ENCODE results near the gene EDIL3.

EDIL3 gene

DNA sequence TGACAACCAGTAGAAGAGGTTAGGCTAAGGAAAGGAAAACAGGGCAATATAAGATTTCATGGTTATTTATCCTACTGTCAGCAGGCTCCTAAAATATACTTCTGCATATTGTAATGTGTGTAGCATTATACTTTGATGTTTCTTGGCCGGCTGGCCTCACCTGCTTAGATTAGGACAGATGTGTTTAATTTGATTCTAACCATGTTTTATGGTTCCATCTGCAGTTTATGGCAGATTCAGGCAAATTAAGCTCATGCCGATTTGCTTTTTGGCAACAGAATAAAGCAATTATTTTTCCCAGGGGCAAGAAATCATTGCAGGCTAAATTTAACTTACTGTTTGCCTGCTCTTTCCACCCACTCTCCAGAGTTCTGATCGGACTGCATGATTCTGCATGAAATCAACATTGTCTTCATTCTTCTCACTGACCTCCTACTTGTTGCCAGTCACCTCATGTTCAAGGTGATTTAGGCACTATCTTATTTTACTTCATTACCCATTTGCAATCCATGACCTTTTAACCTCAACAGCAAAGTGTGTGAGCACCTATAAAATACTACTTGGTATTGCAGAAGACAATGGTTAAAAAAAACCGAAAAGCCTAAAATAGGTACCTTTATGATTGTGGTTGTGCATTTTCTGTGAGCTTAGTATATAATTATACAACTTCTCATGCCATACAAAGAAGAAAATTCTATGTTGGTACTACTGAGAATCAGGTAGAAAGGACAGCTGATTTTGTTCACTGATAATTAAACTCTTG is 125.2 kb downstream of the EDIL3 start:
- no peak overlapping the region for H3K4ac ChIP-seq (ENCODE audit: low read length)
- no peaks in the 10 kb centered on the region for H3K36me3 ChIP-seq (replicated peaks in 1 of 2; ENCODE audit: control insufficient read depth in 2 of 2, insufficient read depth in 2 of 2, low read length in 2 of 2)
- H2BK120ac ChIP-seq (ENCODE audit: low read depth, low read length) = no peak overlapping the region
- H3K23ac ChIP-seq (ENCODE audit: low read depth, low read length, poor library complexity) = no peak overlapping the region
- H3K9ac ChIP-seq (ENCODE audit: low read depth, low read length, poor library complexity) = no peak overlapping the region
- no peak overlapping the region for H3K4me3 ChIP-seq (ENCODE audit: low read length in 2 of 2)
- H3K4me1 ChIP-seq (ENCODE audit: control insufficient read depth in 2 of 2, insufficient read depth in 1 of 2, low read depth in 1 of 2, low read length in 2 of 2) = no peaks in the 10 kb centered on the region
- H4K91ac ChIP-seq (ENCODE audit: low read depth, low read length, poor library complexity) = no peak overlapping the region
- H4K8ac ChIP-seq (ENCODE audit: low read depth, low read length) = no peak overlapping the region
- no peak overlapping the region for H2BK15ac ChIP-seq (ENCODE audit: low read length)
- no peaks in the 10 kb centered on the region for H3K27me3 ChIP-seq (ENCODE audit: control insufficient read depth in 3 of 3, insufficient read depth in 3 of 3, low read depth in 1 of 3, low read length in 3 of 3)
- H2BK5ac ChIP-seq (ENCODE audit: low read length) = no peak overlapping the region
- H3K4me2 ChIP-seq (ENCODE audit: insufficient read depth, low read length, poor library complexity, severe bottlenecking) = no peak overlapping the region
- no peak overlapping the region for H3K27ac ChIP-seq (replicated peaks; ENCODE audit: low read length)
- no peak overlapping the region for H2AK5ac ChIP-seq (ENCODE audit: low read depth, low read length)
- no peak overlapping the region for H2BK12ac ChIP-seq (ENCODE audit: low read length)
- no peak overlapping the region for H3K18ac ChIP-seq (ENCODE audit: low read length)
- no peaks in the 10 kb centered on the region for H3K79me1 ChIP-seq (ENCODE audit: low read depth, low read length)
- no peak overlapping the region for H2AFZ ChIP-seq (ENCODE audit: low read length)
- WGBS, 2 donors (ENCODE audit: extremely low coverage in 2 of 2, insufficient read length in 2 of 2, insufficient replicate concordance in 1 of 2) = no CpG with 5 or more reads among the region's 4 CpGs
- no peaks in the 10 kb centered on the region for H3K9me3 ChIP-seq (replicated peaks in 1 of 2; ENCODE audit: control insufficient read depth in 2 of 2, insufficient read depth in 1 of 2, low read depth in 1 of 2, low read length in 2 of 2)
- no peak for DNase-seq (ENCODE audit: low spot score)
- H3K14ac ChIP-seq (ENCODE audit: low read length) = no peak overlapping the region

DNA sequence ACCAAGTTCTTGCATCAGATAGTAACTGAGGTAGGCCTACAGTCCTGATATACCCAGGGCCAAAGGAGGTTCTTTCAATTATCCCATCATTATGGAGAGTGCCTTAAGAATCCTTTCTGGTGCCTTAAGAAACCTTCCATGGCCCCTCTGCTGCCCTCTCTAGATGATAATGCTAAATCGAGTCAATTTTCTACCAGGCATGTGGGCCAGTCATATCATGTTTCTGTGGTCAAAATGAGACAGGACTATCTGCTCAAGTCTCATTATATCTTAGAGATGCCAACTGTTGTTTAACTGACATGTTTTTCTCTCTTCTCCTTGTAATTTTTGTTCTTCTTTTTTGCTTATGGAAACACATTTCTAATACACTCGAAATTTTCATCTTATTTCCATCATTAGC is 127.6 kb downstream of the EDIL3 start:
- H2BK120ac ChIP-seq (ENCODE audit: low read depth, low read length) = no peak overlapping the region
- H4K91ac ChIP-seq (ENCODE audit: low read depth, low read length, poor library complexity) = no peak overlapping the region
- no peak overlapping the region for H2AFZ ChIP-seq (ENCODE audit: low read length)
- H3K9me3 ChIP-seq (replicated peaks in 1 of 2; ENCODE audit: control insufficient read depth in 2 of 2, insufficient read depth in 1 of 2, low read depth in 1 of 2, low read length in 2 of 2) = no peaks in the 10 kb centered on the region
- H3K4me1 ChIP-seq (ENCODE audit: control insufficient read depth in 2 of 2, insufficient read depth in 1 of 2, low read depth in 1 of 2, low read length in 2 of 2) = no peaks in the 10 kb centered on the region
- 100% methylated on average over 1 of the region's 2 CpGs; no CpG with 5 or more reads in 1 of the 2 donors for WGBS, 2 donors (ENCODE audit: extremely low coverage in 2 of 2, insufficient read length in 2 of 2, insufficient replicate concordance in 1 of 2)
- H2BK15ac ChIP-seq (ENCODE audit: low read length) = no peak overlapping the region
- H3K27me3 ChIP-seq (ENCODE audit: control insufficient read depth in 3 of 3, insufficient read depth in 3 of 3, low read depth in 1 of 3, low read length in 3 of 3) = no peaks in the 10 kb centered on the region
- no peak overlapping the region for H3K14ac ChIP-seq (ENCODE audit: low read length)
- H3K27ac ChIP-seq (replicated peaks; ENCODE audit: low read length) = no peak overlapping the region
- H3K4ac ChIP-seq (ENCODE audit: low read length) = no peak overlapping the region
- no peak for DNase-seq (ENCODE audit: low spot score)
- H3K4me2 ChIP-seq (ENCODE audit: insufficient read depth, low read length, poor library complexity, severe bottlenecking) = no peak overlapping the region
- no peak overlapping the region for H3K18ac ChIP-seq (ENCODE audit: low read length)
- no peak overlapping the region for H3K23ac ChIP-seq (ENCODE audit: low read depth, low read length, poor library complexity)
- H2BK5ac ChIP-seq (ENCODE audit: low read length) = no peak overlapping the region
- no peak overlapping the region for H2BK12ac ChIP-seq (ENCODE audit: low read length)
- no peak overlapping the region for H4K8ac ChIP-seq (ENCODE audit: low read depth, low read length)
- no peaks in the 10 kb centered on the region for H3K36me3 ChIP-seq (replicated peaks in 1 of 2; ENCODE audit: control insufficient read depth in 2 of 2, insufficient read depth in 2 of 2, low read length in 2 of 2)
- no peak overlapping the region for H3K9ac ChIP-seq (ENCODE audit: low read depth, low read length, poor library complexity)
- no peaks in the 10 kb centered on the region for H3K79me1 ChIP-seq (ENCODE audit: low read depth, low read length)
- no peak overlapping the region for H2AK5ac ChIP-seq (ENCODE audit: low read depth, low read length)
- no peak overlapping the region for H3K4me3 ChIP-seq (ENCODE audit: low read length in 2 of 2)

DNA sequence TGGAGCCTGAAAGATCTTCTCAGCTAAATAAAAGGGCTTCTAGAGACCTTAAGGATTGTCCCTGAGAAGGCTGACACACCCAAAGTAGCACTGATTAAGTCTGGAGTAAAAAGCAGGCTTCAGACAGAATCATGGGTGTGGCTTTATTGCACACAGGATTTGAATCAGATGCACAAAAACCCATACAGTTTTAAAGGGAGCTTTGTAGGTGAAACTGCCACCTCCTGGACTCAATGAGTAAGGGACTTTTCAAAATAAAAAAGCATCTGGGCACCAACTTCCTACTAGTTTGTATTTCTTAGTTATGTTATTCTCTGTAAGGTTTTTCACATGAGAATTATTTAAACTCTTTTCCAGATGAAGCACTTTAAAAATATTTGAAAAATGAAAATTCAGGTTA is 129.4 kb downstream of the EDIL3 start:
- Histone ChIP-seq H3K9ac (ENCODE audit: low read depth, low read length, poor library complexity) (no peak overlapping the region), H3K4ac (ENCODE audit: low read length) (no peak overlapping the region), H2BK120ac (ENCODE audit: low read depth, low read length) (no peak overlapping the region), H2AFZ (ENCODE audit: low read length) (no peak overlapping the region), H3K4me1 (ENCODE audit: control insufficient read depth in 2 of 2, insufficient read depth in 1 of 2, low read depth in 1 of 2, low read length in 2 of 2) (no peaks in the 10 kb centered on the region), H3K18ac (ENCODE audit: low read length) (no peak overlapping the region), H4K8ac (ENCODE audit: low read depth, low read length) (no peak overlapping the region), H2BK15ac (ENCODE audit: low read length) (no peak overlapping the region), H3K4me3 (ENCODE audit: low read length in 2 of 2) (no peak overlapping the region), H3K4me2 (ENCODE audit: insufficient read depth, low read length, poor library complexity, severe bottlenecking) (no peak overlapping the region), H3K27me3 (ENCODE audit: control insufficient read depth in 3 of 3, insufficient read depth in 3 of 3, low read depth in 1 of 3, low read length in 3 of 3) (no peaks in the 10 kb centered on the region), H3K36me3 (replicated peaks in 1 of 2; ENCODE audit: control insufficient read depth in 2 of 2, insufficient read depth in 2 of 2, low read length in 2 of 2) (no peaks in the 10 kb centered on the region), H3K9me3 (replicated peaks in 1 of 2; ENCODE audit: control insufficient read depth in 2 of 2, insufficient read depth in 1 of 2, low read depth in 1 of 2, low read length in 2 of 2) (no peaks in the 10 kb centered on the region), H3K14ac (ENCODE audit: low read length) (no peak overlapping the region), H3K27ac (replicated peaks; ENCODE audit: low read length) (no peak overlapping the region), H2BK5ac (ENCODE audit: low read length) (no peak overlapping the region), H2BK12ac (ENCODE audit: low read length) (no peak overlapping the region), H3K79me1 (ENCODE audit: low read depth, low read length) (no peaks in the 10 kb centered on the region), H2AK5ac (ENCODE audit: low read depth, low read length) (no peak overlapping the region), H4K91ac (ENCODE audit: low read depth, low read length, poor library complexity) (no peak overlapping the region), H3K23ac (ENCODE audit: low read depth, low read length, poor library complexity) (no peak overlapping the region)
- no peak for DNase-seq (ENCODE audit: low spot score)

DNA sequence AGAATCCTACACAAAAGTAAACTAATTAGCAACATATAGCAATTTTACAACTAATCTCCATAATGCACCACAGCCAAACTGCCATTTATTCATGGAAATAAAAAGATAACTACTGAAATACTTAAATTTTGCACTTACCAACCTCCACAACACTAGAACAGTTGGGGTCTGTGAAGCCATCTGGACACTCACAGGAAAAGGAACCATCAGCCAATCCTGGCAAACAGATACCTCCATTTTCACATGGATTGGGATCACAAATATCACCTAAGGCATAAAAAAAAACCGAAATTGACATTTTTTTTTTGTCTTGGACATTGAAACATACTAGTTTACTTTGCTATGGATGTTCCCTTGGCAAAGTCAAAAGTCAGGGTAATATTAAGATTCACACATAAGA is 130.7 kb downstream of the EDIL3 start:
- Histone ChIP-seq H3K9ac (ENCODE audit: low read depth, low read length, poor library complexity) (no peak overlapping the region), H2AK5ac (ENCODE audit: low read depth, low read length) (no peak overlapping the region), H3K4me1 (ENCODE audit: control insufficient read depth in 2 of 2, insufficient read depth in 1 of 2, low read depth in 1 of 2, low read length in 2 of 2) (no peaks in the 10 kb centered on the region), H2BK12ac (ENCODE audit: low read length) (no peak overlapping the region), H3K9me3 (replicated peaks in 1 of 2; ENCODE audit: control insufficient read depth in 2 of 2, insufficient read depth in 1 of 2, low read depth in 1 of 2, low read length in 2 of 2) (no peaks in the 10 kb centered on the region), H3K4ac (ENCODE audit: low read length) (no peak overlapping the region), H3K18ac (ENCODE audit: low read length) (no peak overlapping the region), H3K27me3 (ENCODE audit: control insufficient read depth in 3 of 3, insufficient read depth in 3 of 3, low read depth in 1 of 3, low read length in 3 of 3) (no peaks in the 10 kb centered on the region), H4K8ac (ENCODE audit: low read depth, low read length) (no peak overlapping the region), H3K4me2 (ENCODE audit: insufficient read depth, low read length, poor library complexity, severe bottlenecking) (no peak overlapping the region), H3K23ac (ENCODE audit: low read depth, low read length, poor library complexity) (no peak overlapping the region), H3K27ac (replicated peaks; ENCODE audit: low read length) (no peak overlapping the region), H4K91ac (ENCODE audit: low read depth, low read length, poor library complexity) (no peak overlapping the region), H2BK120ac (ENCODE audit: low read depth, low read length) (no peak overlapping the region), H2BK15ac (ENCODE audit: low read length) (no peak overlapping the region), H3K14ac (ENCODE audit: low read length) (no peak overlapping the region), H3K36me3 (replicated peaks in 1 of 2; ENCODE audit: control insufficient read depth in 2 of 2, insufficient read depth in 2 of 2, low read length in 2 of 2) (no peaks in the 10 kb centered on the region), H2AFZ (ENCODE audit: low read length) (no peak overlapping the region), H3K4me3 (ENCODE audit: low read length in 2 of 2) (no peak overlapping the region), H2BK5ac (ENCODE audit: low read length) (no peak overlapping the region), H3K79me1 (ENCODE audit: low read depth, low read length) (no peaks in the 10 kb centered on the region)
- no peak for DNase-seq (ENCODE audit: low spot score)
- WGBS, 2 donors (ENCODE audit: extremely low coverage in 2 of 2, insufficient read length in 2 of 2, insufficient replicate concordance in 1 of 2) = no CpG with 5 or more reads among the region's 1 CpG

All from neuronal stem cell (in vitro differentiated cells).